GM15510 (cell line): Measurements from ENCODE around the gene EFHD1.

Experiments used
- POLR2A ChIP-seq: IDR thresholded peaks from 3 replicates; pipeline ENCODE4 v1.6.1; 2011; ENCODE audit warnings: borderline replicate concordance; ENCODE audit not compliant: insufficient read length; ENCODE audit errors: extremely low read depth

The EFHD1 gene

GRCh38 chr2:232634206-232635150, 1.1 kb downstream of the EFHD1 start:
- no peak for TF ChIP-seq POLR2A

GRCh38 chr2:232635820-232636219, 2.4 kb downstream of the EFHD1 start:
- TF ChIP-seq POLR2A, result no peak

DNA sequence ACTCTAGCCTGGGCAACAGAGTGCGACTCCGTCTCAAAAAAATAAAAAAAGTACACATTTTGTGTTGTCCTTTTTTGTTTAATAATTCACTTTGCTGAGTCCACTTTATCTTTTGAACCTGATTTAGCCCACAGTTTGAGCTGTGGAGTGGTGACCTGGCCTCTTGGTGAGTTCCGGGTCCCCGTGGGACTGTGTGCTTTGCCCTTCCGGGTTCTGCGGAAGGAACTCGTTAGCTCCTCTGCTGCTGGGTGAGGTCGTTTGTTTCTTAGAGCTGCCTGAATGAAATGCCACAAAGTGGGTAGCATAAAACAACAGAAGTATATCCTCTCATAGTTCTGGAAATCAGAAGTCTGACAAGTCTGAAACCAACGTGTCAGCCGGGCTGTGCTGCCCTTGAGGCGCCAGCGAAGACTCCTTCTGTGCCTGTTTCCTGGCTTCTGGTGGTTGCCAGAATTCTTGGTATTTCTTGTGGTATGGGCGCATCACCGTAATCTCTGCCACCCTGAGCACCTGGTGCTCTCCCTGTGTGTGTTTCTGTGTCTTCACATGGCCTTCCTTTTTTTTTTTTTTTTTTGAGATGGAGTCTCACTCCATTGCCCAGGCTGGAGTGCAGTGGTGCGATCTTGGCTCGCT, 3.5 kb downstream of the EFHD1 start:
- no peak for TF ChIP-seq POLR2A

GRCh38 chr2:232637866-232638583, 4.6 kb downstream of the EFHD1 start:
- no peak for TF ChIP-seq POLR2A

DNA sequence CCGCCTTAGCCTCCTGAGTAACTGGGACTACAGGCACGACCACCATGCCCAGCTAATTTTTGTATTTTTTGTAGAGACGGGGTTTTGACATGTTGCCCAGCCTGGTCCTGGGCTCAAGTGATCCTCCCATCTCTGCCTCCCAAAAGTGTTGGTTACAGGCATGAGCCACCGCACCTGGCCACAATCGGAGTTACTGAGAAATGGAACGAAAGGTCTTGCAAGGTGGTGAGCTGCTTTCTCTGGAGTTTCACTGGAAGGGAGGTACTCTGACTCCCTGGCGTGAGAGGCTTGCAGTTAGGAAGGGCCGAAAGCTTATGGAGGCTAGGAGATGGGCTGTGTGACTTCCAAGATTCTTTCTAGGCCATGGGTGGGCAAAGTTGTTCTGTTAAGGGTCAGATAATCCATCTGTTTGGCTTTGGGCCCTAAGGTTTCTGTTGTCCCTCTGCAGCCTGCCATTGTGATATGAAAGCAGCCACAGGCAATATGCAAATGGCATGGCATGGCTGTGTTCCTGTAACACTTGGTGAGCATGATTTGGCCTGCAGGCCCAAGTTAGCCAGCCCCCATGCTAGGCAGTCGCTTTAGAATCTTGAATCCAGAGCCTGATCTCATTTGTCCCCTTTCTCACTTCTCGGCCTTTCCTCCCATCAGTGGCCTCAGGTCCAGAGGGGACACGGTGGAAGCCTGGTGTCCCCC, 7.9 kb downstream of the EFHD1 start:
- no peak for TF ChIP-seq POLR2A

GRCh38 chr2:232643147-232643425, 9.7 kb downstream of the EFHD1 start:
- TF ChIP-seq POLR2A, result no peak

GRCh38 chr2:232643813-232644347, 10.5 kb downstream of the EFHD1 start:
- no peak for TF ChIP-seq POLR2A

DNA sequence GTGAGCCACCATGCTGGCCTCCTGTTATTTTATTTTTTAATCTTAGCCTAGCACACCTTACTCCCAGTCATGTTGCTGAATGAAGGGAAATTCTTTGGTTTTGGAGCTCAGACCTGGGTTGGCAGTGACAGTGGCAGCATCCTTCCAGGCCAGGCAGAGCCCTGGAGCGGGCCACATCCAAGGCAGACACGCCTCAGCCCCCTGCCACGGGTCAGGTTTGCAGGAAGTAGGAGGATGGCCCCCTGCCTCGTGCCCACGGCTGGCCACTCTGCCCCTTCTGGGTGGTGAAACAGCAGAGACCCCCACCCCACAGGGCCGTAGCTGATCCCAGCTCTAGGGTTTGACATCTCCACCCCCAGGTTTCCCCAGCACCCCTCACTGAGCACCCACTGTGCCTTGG, 11.7 kb downstream of the EFHD1 start:
- no peak for TF ChIP-seq POLR2A

- TF ChIP-seq POLR2A, result no peak
These were observed 13.3 kb downstream of the EFHD1 start for GRCh38 chr2:232646726-232647125.

- TF ChIP-seq POLR2A, result no peak
These were observed 13.9 kb downstream of the EFHD1 start for GRCh38 chr2:232647261-232647660.

GRCh38 chr2:232649033-232649432, 15.6 kb downstream of the EFHD1 start:
- TF ChIP-seq POLR2A, result no peak

DNA sequence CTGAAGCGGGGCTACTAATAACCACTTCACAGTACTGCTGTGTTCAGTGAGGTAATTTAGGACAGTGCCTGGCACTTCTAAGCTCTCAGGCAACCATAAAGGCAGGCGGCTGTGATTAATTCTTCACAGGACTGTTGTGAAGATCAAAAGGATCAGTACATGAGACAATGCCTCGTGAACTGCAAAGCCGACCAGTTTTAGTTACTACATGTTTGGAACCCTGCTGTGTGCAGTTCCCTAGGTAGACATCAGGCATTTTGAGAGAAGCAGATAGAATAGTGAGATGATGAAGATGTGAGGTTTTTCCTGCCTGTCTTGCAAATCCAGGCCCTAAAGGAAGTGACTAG, 19.1 kb downstream of the EFHD1 start:
- TF ChIP-seq POLR2A, result no peak

DNA sequence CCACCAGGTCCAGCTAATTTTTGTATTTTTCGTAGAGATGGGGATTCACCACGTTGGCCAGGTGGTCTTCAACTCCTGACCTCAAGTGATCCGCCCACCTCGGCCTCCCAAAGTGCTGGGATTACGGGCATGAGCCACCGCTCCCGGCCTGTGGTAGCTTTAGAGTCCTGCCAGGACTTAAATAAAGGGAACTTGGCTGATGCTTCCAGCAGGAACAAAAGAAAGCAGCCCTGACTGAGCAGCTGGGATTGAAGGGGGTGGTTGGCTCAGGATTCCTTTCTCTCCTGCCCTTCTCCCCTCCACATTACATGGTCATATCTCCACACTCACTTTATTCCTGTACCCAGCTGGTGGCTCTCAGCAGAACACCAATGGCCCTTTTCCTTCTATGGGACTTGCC, 20.0 kb downstream of the EFHD1 start:
- TF ChIP-seq POLR2A, result no peak

DNA sequence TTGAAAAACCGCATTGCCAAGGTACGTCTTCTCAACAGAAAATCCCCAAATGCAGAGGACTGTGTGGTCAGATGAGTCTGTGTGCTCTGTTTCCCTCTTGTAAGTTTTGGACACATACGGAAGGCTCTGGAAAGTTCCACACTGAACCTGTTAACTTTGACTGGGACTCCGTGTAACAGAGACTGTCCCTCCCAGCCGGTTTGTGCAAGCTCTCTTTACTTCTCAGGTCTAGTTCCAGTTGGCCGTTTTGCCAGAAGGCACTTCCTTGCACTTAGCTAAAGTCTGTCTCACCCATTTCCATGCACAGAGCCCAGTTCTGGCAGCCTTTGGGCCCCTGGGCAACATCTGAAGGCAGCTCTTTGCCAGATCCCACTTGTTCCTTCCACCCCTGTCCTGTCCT, 22.0 kb downstream of the EFHD1 start:
- no peak for TF ChIP-seq POLR2A

GRCh38 chr2:232658217-232658785, 24.9 kb downstream of the EFHD1 start:
- TF ChIP-seq POLR2A, result no peak

DNA sequence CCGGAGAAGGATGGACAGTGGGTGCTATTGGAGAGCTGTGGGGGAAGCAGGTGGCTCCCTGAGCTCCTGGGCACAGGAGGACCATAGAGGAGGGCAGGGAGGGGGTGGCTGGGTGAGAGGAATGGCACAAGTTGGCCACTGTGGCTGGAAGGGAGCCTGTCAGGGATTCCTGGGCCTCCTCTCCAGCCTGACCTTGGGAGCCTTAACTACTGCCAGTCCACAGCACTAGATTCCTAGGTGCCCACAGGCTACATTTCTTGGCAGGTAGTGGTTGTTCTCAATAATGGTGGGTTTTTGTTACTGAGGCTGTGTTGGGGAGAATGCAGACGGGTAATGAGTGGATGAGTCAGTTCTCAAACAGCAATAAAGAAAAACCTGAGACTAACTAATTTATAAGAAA, 26.0 kb downstream of the EFHD1 start:
- no peak for TF ChIP-seq POLR2A
